Thoracic aorta (tissue), 2 donors: ENCODE results near the gene PBX2. TPM values are rescaled to one million over a fixed set of nuclear protein-coding genes. Genes with fewer than 3 reads are reported as not detected.
"Not testable (repeated sequence)": the region's sequence is repeated elsewhere in the genome, so short reads cannot be mapped to it uniquely, and the experiment has no call there.

Experiments
- ATAC-seq: fragments of 150-250 bp; one replicate; pipeline ENCODE4 v1.8.0; 2017; ENCODE audit warnings: low read depth; ENCODE audit not compliant: insufficient number of reproducible peaks, low FRiP score
- DNase-seq: peaks from one replicate; pipeline ENCODE4 v3.0.0-alpha.2; 2020; ENCODE audit warnings: low spot score
- H3K27ac ChIP-seq, 2 donors: fragments of 200-600 bp; sonication (generic); 1 replicate in 1 of 2; 2 replicates in 1 of 2; pipeline ENCODE4 v1.5.1; 2016; ENCODE audit warnings: mild to moderate bottlenecking in 2 of 2, moderate library complexity in 2 of 2
- H3K27me3 ChIP-seq: fragments of 200-600 bp; sonication (generic); replicated peaks from 2 replicates; pipeline ENCODE4 v1.6.0; 2016; ENCODE audit warnings: mild to moderate bottlenecking; ENCODE audit not compliant: insufficient read depth
- H3K36me3 ChIP-seq: fragments of 200-600 bp; sonication (generic); one replicate; pipeline ENCODE4 v1.5.1; 2016
- H3K4me1 ChIP-seq, 2 donors: fragments of 200-600 bp; sonication (generic); 1 replicate in 1 of 2; 2 replicates in 1 of 2; pipeline versions ENCODE4 v1.5.1 to v1.6.0; 2016; ENCODE audit warnings: low read depth in 2 of 2, mild to moderate bottlenecking in 1 of 2; ENCODE audit not compliant: control insufficient read depth in 1 of 2
- H3K4me3 ChIP-seq: fragments of 200-600 bp; sonication (generic); 2 replicates; pipeline ENCODE4 v1.5.1; 2016; ENCODE audit warnings: mild to moderate bottlenecking
- H3K9me3 ChIP-seq: fragments of 200-600 bp; sonication (generic); 2 replicates; pipeline ENCODE4 v1.5.1; 2016
- total RNA-seq, 2 donors: library from RNA; depleted of rRNA; stranded (reverse); fragments of >200 nt; gene quantifications; one replicate each; pipeline versions ENCODE4 v1.1.0 to v1.2.3, GENCODE V29; 2016
- TF ChIP-seq, protein P1 (sequence below): fragments of 200-600 bp; sonication (generic); IDR thresholded peaks from one replicate; pipeline ENCODE4 v1.5.1; 2019; ENCODE audit warnings: antibody characterized with exemption

PBX2 gene
- total RNA-seq, 2 donors from 2014 or later, result 35.7 to 59.4 TPM

DNA sequence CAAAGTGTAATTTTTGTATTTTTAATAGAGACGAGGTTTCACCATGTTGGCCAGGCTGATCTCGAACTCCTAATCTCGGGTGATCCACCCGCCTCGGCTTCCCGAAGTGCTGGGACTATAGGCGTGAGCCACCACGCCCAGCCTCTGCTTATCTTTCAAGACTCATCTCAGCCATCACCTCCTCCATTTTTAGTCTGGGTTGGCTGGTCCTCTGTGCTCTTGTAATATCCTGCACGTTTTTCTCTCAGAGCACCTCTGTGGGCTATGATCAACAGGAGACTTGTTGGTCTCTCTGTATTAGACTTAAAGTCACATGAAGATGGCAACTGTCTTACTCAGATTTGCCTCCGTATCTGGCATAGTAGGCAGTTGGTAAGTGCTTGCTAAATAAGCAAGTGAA, 26.3 kb upstream of the PBX2 start:
- Histone ChIP-seq H3K4me1 (no peaks in the 10 kb centered on the region), H3K27ac (no peak overlapping the region), H3K36me3 (no peaks in the 10 kb centered on the region), H3K9me3 (no peaks in the 10 kb centered on the region), H3K27me3 (no peaks in the 10 kb centered on the region), H3K4me3 (no peak overlapping the region)
- no peak for ATAC-seq
- no peak for DNase-seq
- TF ChIP-seq, protein P1, sequence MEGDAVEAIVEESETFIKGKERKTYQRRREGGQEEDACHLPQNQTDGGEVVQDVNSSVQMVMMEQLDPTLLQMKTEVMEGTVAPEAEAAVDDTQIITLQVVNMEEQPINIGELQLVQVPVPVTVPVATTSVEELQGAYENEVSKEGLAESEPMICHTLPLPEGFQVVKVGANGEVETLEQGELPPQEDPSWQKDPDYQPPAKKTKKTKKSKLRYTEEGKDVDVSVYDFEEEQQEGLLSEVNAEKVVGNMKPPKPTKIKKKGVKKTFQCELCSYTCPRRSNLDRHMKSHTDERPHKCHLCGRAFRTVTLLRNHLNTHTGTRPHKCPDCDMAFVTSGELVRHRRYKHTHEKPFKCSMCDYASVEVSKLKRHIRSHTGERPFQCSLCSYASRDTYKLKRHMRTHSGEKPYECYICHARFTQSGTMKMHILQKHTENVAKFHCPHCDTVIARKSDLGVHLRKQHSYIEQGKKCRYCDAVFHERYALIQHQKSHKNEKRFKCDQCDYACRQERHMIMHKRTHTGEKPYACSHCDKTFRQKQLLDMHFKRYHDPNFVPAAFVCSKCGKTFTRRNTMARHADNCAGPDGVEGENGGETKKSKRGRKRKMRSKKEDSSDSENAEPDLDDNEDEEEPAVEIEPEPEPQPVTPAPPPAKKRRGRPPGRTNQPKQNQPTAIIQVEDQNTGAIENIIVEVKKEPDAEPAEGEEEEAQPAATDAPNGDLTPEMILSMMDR, result no peak

DNA sequence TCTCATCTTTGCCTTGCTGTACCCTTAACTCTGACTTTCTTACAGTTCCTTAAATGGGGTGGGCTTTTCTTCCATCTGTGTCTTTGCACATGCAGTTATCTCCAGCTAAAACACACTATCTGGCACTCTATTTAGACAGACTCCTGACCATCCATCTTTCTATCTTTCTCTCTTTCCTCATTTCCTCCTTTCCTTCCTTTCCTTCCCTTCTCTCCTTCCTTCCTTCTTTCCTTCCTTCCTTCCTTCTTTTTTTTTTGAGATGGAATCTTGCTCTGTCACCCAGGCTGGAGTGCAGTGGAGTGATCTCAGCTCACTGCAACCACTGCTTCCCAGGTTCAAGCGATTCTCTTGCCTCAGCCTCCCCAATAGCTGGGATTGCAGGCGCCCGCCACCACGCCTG, 25.6 kb upstream of the PBX2 start:
- Histone ChIP-seq H3K4me3 (no peak overlapping the region), H3K9me3 (no peaks in the 10 kb centered on the region), H3K27ac (no peak overlapping the region), H3K27me3 (no peaks in the 10 kb centered on the region), H3K4me1 (no peaks in the 10 kb centered on the region), H3K36me3 (no peaks in the 10 kb centered on the region)
- DNase-seq (no peak), ATAC-seq (no peak)
- TF ChIP-seq, protein P1, result no peak

DNA sequence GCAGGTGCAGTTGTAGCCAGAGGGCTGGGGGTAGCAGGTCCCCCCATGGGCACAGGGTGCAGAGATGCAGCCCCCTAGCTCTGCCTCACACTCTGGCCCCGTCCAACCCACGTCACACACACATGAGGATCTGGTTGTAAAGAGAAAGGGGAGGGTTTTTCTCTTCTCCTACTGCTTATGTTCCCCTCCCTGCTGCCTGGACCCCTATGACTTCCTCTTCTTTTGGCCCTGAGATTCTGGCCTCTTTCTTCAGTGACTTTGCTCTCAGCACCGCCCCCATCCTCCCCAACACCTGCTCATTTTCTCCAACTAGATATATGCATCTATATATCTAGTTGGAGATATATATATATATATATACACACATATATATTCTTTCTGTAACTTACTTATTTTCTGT, 24.1 kb upstream of the PBX2 start:
- Histone ChIP-seq H3K9me3 (no peaks in the 10 kb centered on the region), H3K4me1 (no peaks in the 10 kb centered on the region), H3K36me3 (no peaks in the 10 kb centered on the region), H3K27me3 (no peaks in the 10 kb centered on the region), H3K4me3 (no peak overlapping the region), H3K27ac (no peak overlapping the region)
- TF ChIP-seq, protein P1, result no peak
- DNase-seq (no peak), ATAC-seq (no peak)

DNA sequence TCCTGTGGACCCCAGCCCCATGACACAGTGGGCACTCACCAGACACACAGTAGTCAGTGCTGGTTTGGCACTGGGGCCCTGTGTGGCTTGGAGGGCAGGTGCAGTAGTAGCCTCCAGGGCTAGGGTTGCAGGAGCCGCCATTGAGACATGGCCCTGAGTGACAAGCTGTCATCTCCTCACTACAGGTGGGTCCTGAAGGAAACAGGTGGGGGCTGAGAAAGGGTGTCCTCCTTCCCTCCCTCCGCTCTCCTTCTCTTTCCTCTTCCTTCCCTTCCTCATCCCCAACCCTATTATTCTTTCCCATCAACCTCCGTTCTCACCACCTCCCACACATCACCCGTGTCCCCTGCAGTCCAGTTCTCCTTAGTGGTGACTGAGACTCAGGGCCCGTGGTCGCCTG, 23.6 kb upstream of the PBX2 start:
- TF ChIP-seq, protein P1, result no peak
- Histone ChIP-seq H3K27ac (no peak overlapping the region), H3K36me3 (no peaks in the 10 kb centered on the region), H3K4me1 (no peaks in the 10 kb centered on the region), H3K9me3 (no peaks in the 10 kb centered on the region), H3K27me3 (no peaks in the 10 kb centered on the region), H3K4me3 (no peak overlapping the region)
- ATAC-seq (no peak), DNase-seq (no peak)

DNA sequence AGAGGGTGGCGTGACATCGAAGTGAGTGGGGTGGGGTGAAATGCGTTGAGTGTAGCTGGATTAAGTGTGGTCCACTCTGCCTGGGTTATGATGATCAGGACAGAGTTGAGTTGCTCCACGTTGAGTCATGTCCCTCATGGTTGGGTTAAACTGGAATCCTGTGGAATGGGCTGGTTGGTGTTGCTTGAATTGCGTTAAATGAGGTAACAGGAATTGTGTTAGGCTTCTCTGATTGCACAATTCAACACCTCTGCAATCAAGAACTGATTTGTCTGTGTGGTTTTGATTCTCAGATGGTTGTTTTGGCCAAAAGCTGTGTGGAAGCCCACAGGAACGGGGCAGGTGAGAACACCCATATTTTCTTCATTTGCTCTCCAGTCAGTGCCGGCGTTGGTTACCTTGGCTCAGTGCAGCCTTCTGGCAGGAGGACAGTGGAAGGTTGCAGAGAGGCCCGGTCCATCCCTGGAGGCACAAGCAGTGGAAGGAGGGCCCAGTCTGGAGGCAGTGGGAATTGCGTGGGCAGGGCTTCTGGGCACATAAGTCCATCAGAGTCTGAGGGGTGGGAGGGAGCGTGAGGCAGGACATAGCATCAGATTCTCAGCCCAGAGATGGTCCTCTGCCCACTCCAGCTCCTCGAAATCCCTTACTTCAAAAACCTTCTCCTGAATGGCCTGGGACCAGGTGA, 22.2 kb upstream of the PBX2 start:
- Histone ChIP-seq H3K27ac (no peak overlapping the region), H3K36me3 (no peaks in the 10 kb centered on the region)

DNA sequence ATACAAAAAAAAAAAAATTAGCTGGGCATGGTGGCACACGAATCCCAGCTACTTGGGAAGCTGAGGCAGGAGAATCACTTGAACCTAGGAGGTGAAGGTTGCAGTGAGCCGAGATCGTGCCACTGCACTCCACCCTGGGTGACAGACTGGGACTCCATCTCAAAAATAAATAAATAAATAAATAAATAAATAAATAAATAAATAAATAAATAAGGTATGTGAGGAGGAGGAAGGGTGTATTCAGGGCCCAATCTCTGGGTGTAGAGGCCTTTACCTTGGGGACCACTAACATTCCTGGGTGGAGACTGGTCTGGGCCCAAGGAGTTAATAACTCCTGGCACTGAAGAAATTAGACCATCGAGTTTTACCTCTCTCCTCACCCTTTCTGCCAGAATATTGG, 21.4 kb upstream of the PBX2 start:
- not testable (repeated sequence) for ATAC-seq, H3K4me3 ChIP-seq, H3K36me3 ChIP-seq, H3K9me3 ChIP-seq, DNase-seq, H3K27me3 ChIP-seq, H3K27ac ChIP-seq, H3K4me1 ChIP-seq

More for the DNA sequence above, 22.2 kb upstream of the PBX2 start:
- Histone ChIP-seq H3K4me1 (no peaks in the 10 kb centered on the region), H3K4me3 (no peak overlapping the region), H3K27me3 (no peaks in the 10 kb centered on the region), H3K9me3 (no peaks in the 10 kb centered on the region)
- DNase-seq (no peak), ATAC-seq (no peak)
- TF ChIP-seq, protein P1, result no peak
